HL-60 (cell line): ENCODE measurements around the gene PCGF6.

Experiments
- CTCF ChIP-seq: IDR thresholded peaks from one replicate; pipeline ENCODE4 v1.5.1; 2011; ENCODE audit warnings: low read length, control low read depth, inconsistent platforms; ENCODE audit not compliant: insufficient read depth
- POLR2AphosphoS5 ChIP-seq: IDR thresholded peaks from 2 replicates; pipeline ENCODE4 v1.6.1; 2012; ENCODE audit warnings: low read depth

- TF ChIP-seq CTCF, result no peak
- TF ChIP-seq POLR2AphosphoS5, result no peak
Observed at GRCh38 chr10:103394180-103394579, 43.2 kb upstream of the PCGF6 start.
